ENCODE data around the gene ITGA5. TPM values are rescaled to one million over a fixed set of nuclear protein-coding genes. Genes with fewer than 3 reads are reported as not detected.

The ITGA5 gene
- total RNA-seq (2016; rRNA removed; fragmentation: Illumina TruSeq; extraction: Trizol) (0.20 and 0.28 TPM in 2 replicates), polyA plus RNA-seq (2011; rRNA removed) (0.40 and 0.52 TPM in 2 replicates), polyA minus RNA-seq (2011; rRNA and poly(A)+ RNA removed; ENCODE audit: low replicate concordance) (0.34 and 75.5 TPM in 2 replicates), Bru-seq, nascent RNA (percentile 5 among the genes with signal in this experiment), BruChase-seq, experiment 1, labeled RNA remaining after a 6-hour chase (percentile 18 among the genes with signal in this experiment), BruChase-seq, experiment 2, labeled RNA remaining after a 2-hour chase (percentile 15 among the genes with signal in this experiment)
- total RNA-seq (2016; cell fraction: cytosol; rRNA removed; fragmentation: Illumina TruSeq; extraction: Trizol; ENCODE audit: low read depth) = not detected in 2 replicates
- total RNA-seq (2016; cell fraction: insoluble cytoplasmic fraction; rRNA removed; fragmentation: Illumina TruSeq; extraction: Trizol) = 0.17 TPM in 1 of 2 replicates, not detected in the other
- total RNA-seq (2016; cell fraction: membrane; rRNA removed; fragmentation: Illumina TruSeq; extraction: Trizol) = 0.34 TPM in 1 of 2 replicates, not detected in the other
- total RNA-seq (2016; cell fraction: nucleus; rRNA removed; fragmentation: Illumina TruSeq; extraction: Trizol) = 0.28 and 0.78 TPM in 2 replicates
- polyA plus RNA-seq (2011; cell fraction: cytosol; rRNA removed) = 0.18 and 0.23 TPM in 2 replicates
- 0.45 and 0.80 TPM in 2 replicates for polyA plus RNA-seq (2011; cell fraction: nucleus; rRNA removed)
- polyA plus RNA-seq (2012) = 0.12 TPM in 1 of 2 replicates, not detected in the other
- not detected in 2 replicates for polyA plus RNA-seq (2016; cell fraction: cytosol; fragmentation: Illumina TruSeq; extraction: Trizol; ENCODE audit: low read depth)
- 0.04 and 0.12 TPM in 2 replicates for polyA plus RNA-seq (2016; cell fraction: insoluble cytoplasmic fraction; fragmentation: Illumina TruSeq; extraction: Trizol; ENCODE audit: low read depth)
- not detected in 2 replicates for polyA plus RNA-seq (2016; cell fraction: membrane; fragmentation: Illumina TruSeq; extraction: Trizol; ENCODE audit: low read depth)
- polyA plus RNA-seq (2016; cell fraction: nucleus; fragmentation: Illumina TruSeq; extraction: Trizol; ENCODE audit: insufficient read depth, low read depth) = 0.46 and 0.53 TPM in 2 replicates
- polyA minus RNA-seq (2011; cell fraction: cytosol; rRNA and poly(A)+ RNA removed) = 0.53 and 0.99 TPM in 2 replicates
- polyA minus RNA-seq (2011; cell fraction: nucleus; rRNA and poly(A)+ RNA removed) = 0.52 and 1.2 TPM in 2 replicates
- long read RNA-seq, experiment 1 = 0 reads
- long read RNA-seq, experiment 2, partial matches to known transcripts = 1 of 1 reads
- long read RNA-seq, experiment 2, other reads (novel, unspliced or antisense) = 0 of 1 reads

- CTCF ChIA-PET (ENCODE audit: low intra/inter-chr PET ratio, low total read pairs) = no interaction called here
- no peak within 1 kb of the TSS for H3K27ac ChIP-seq (ENCODE audit: extremely low read length, insufficient read depth, low read length)
- no peaks in the 10 kb centered on the region for H3K9me3 ChIP-seq (ENCODE audit: low read length)
- DNase-seq (ENCODE audit: low spot score) (no peak), FAIRE-seq (no peak), ATAC-seq (peak; percentile 38; the same call in 2 of the 3 replicates)
- H3K4me1 ChIP-seq (ENCODE audit: insufficient read depth, low read length) = peaks cover 14% of the 10 kb centered on the region
- no peaks in the 10 kb centered on the region for H4K20me1 ChIP-seq (ENCODE audit: insufficient read depth, low read length)
- POLR2A ChIA-PET = no interaction called here
- peak within 1 kb of the TSS; percentile 32 for H3K4me2 ChIP-seq (ENCODE audit: low read depth, low read length)
- BruUV-seq (replicated peaks) = no TSS peak
- no peaks in the 10 kb centered on the region for H3K79me2 ChIP-seq (ENCODE audit: insufficient read depth, low read length)
- no peak within 1 kb of the TSS for H3K9ac ChIP-seq (ENCODE audit: insufficient read depth, low read depth, low read length)
- 12% methylated on average over 13 of the region's 46 CpGs for WGBS (ENCODE audit: low lambda C conversion rate)
- in situ Hi-C loops (cut with HindIII; ENCODE audit: extremely low pct_ligation_motif_present, low pct_unique_long_range_greater_than_20kb) (no loop called here), intact Hi-C loops (cut with micrococcal nuclease; ENCODE audit: unreplicated experiment) (no loop called here)
- H3K4me3 ChIP-seq (replicated peaks in 1 of 3; ENCODE audit: insufficient read depth in 1 of 3, low read depth in 2 of 3, low read length in 3 of 3) = peak within 1 kb of the TSS; percentile 13 to 33 (median 30); a peak in 3 of 6 replicates
- H2AFZ ChIP-seq (ENCODE audit: low read length) = no peak within 1 kb of the TSS
- peaks cover 13 to 56% of the 10 kb centered on the region in 2 experiments; a peak in 3 of 5 replicates for H3K27me3 ChIP-seq (ENCODE audit: control insufficient read depth in 1 of 2, insufficient read depth in 2 of 2, low read length in 2 of 2)
- H3K36me3 ChIP-seq (replicated peaks in 1 of 2; ENCODE audit: control insufficient read depth in 1 of 2, insufficient read depth in 2 of 2, low read length in 2 of 2) = no peaks in the 10 kb centered on the region
- TF ChIP-seq, protein P1, sequence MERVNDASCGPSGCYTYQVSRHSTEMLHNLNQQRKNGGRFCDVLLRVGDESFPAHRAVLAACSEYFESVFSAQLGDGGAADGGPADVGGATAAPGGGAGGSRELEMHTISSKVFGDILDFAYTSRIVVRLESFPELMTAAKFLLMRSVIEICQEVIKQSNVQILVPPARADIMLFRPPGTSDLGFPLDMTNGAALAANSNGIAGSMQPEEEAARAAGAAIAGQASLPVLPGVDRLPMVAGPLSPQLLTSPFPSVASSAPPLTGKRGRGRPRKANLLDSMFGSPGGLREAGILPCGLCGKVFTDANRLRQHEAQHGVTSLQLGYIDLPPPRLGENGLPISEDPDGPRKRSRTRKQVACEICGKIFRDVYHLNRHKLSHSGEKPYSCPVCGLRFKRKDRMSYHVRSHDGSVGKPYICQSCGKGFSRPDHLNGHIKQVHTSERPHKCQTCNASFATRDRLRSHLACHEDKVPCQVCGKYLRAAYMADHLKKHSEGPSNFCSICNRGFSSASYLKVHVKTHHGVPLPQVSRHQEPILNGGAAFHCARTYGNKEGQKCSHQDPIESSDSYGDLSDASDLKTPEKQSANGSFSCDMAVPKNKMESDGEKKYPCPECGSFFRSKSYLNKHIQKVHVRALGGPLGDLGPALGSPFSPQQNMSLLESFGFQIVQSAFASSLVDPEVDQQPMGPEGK (CRISPR knock-in tag; IDR thresholded peaks at IDR 0.05) = peak; percentile 32; the same call in 1 of the 2 replicates
- TF ChIP-seq FOSL2 (CRISPR knock-in tag; IDR thresholded peaks at IDR 0.05) = peak; percentile 42; the same call in 1 of the 2 replicates
- no peak for TF ChIP-seq HNRNPUL1 (IDR thresholded peaks at IDR 0.05; ENCODE audit: low read depth, low read length)
Measured at GRCh38 chr12:54419088-54419887, at the start of gene ITGA5. ITGA5 (minus strand) TSS chr12:54419266; CDS start chr12:54419198, 68 bp downstream.
